WTC11 (cell line): ENCODE measurements around the gene RAB8B. TPM values are rescaled to one million over a fixed set of nuclear protein-coding genes. Genes with fewer than 3 reads are reported as not detected.
A peak's percentile ranks its signal among the peaks of the same experiment; 100 is the strongest.

Source experiments
- ATAC-seq: fragments of 200-7000 bp; cut with Tn5 transposase; 2 replicates; pipeline ENCODE4 v1.10.0; 2021; ENCODE audit warnings: mild to moderate bottlenecking, moderate library complexity
- CTCF ChIA-PET: fragments of 300-600 bp; sonication (Branson Sonifier 250); formaldehyde crosslinking; loops from one replicate; lab custom pipeline; 2021; ENCODE audit warnings: antibody characterized with exemption; lab: Charles Lee
- POLR2A ChIA-PET: fragments of 350-600 bp; sonication (Branson Sonifier 250); formaldehyde crosslinking; loops from one replicate; lab custom pipeline; 2021; ENCODE audit warnings: antibody characterized with exemption; lab: Charles Lee
- DNase-seq: peaks from one replicate; pipeline ENCODE4 v3.0.0; 2021; ENCODE audit warnings: low spot score
- H3K27ac Mint-ChIP-seq: 2 replicates; pipeline ENCODE4 v1.8.0; 2021; ENCODE audit warnings: mixed read lengths
- H3K27me3 Mint-ChIP-seq: 2 replicates; pipeline ENCODE4 v1.8.0; 2021; ENCODE audit warnings: low read depth, mild to moderate bottlenecking, moderate library complexity, mixed read lengths
- H3K36me3 Mint-ChIP-seq: 2 replicates; pipeline ENCODE4 v1.8.0; 2021; ENCODE audit warnings: mixed read lengths
- H3K4me1 Mint-ChIP-seq: 2 replicates; pipeline ENCODE4 v1.8.0; 2022; ENCODE audit warnings: mixed read lengths
- H3K4me3 Mint-ChIP-seq: 2 replicates; pipeline ENCODE4 v1.8.0; 2021; ENCODE audit warnings: mild to moderate bottlenecking, moderate library complexity, mixed read lengths
- H3K9me3 Mint-ChIP-seq: 2 replicates; pipeline ENCODE4 v1.8.0; 2021; ENCODE audit warnings: mixed read lengths
- AR ChIP-seq: fragments of 250-450 bp; sonication (Bioruptor Pico); IDR thresholded peaks from 2 replicates; pipeline ENCODE4 v1.9.0; 2021; ENCODE audit warnings: mild to moderate bottlenecking
- ATF1 ChIP-seq: sonication (generic); formaldehyde crosslinking; IDR thresholded peaks from 2 replicates; pipeline ENCODE4 v1.8.1; 2023; ENCODE audit warnings: mild to moderate bottlenecking, moderate library complexity, missing genetic modification reagents
- ATF6 ChIP-seq: sonication (generic); formaldehyde crosslinking; IDR thresholded peaks from 2 replicates; pipeline ENCODE4 v1.8.1; 2023; ENCODE audit warnings: mild to moderate bottlenecking, missing genetic modification reagents
- CBFB ChIP-seq: sonication (generic); formaldehyde crosslinking; IDR thresholded peaks from 2 replicates; pipeline ENCODE4 v1.8.1; 2022; ENCODE audit warnings: mild to moderate bottlenecking, low read depth, missing genetic modification reagents
- CDX4 ChIP-seq: fragments of 250-450 bp; sonication (Bioruptor Pico); IDR thresholded peaks from 2 replicates; pipeline ENCODE4 v1.9.0; 2021; ENCODE audit warnings: moderate library complexity, mild to moderate bottlenecking, inconsistent platforms, borderline replicate concordance
- CTCF ChIP-seq: fragments of 200-600 bp; IDR thresholded peaks from 2 replicates; pipeline ENCODE4 v1.8.0; 2022; ENCODE audit warnings: antibody characterized with exemption
- FOXP4 ChIP-seq: sonication (generic); formaldehyde crosslinking; IDR thresholded peaks from 2 replicates; pipeline ENCODE4 v1.8.0; 2022; ENCODE audit warnings: mild to moderate bottlenecking, missing genetic modification reagents
- GRHL2 ChIP-seq: fragments of 250-450 bp; sonication (Bioruptor Pico); IDR thresholded peaks from 2 replicates; pipeline ENCODE4 v1.8.0; 2022; ENCODE audit warnings: mild to moderate bottlenecking, moderate library complexity; ENCODE audit not compliant: insufficient replicate concordance, severe bottlenecking
- JAZF1 ChIP-seq: fragments of 250-450 bp; sonication (Bioruptor Pico); IDR thresholded peaks from 2 replicates; pipeline ENCODE4 v1.9.0; 2021; ENCODE audit warnings: moderate library complexity, mild to moderate bottlenecking, inconsistent platforms
- MXD4 ChIP-seq: fragments of 250-450 bp; sonication (Bioruptor Pico); IDR thresholded peaks from 2 replicates; pipeline ENCODE4 v1.8.0; 2021; ENCODE audit warnings: mild to moderate bottlenecking, moderate library complexity, borderline replicate concordance
- MYBL2 ChIP-seq: sonication (generic); formaldehyde crosslinking; IDR thresholded peaks from 2 replicates; pipeline ENCODE4 v1.8.1; 2023; ENCODE audit warnings: mild to moderate bottlenecking, moderate library complexity, missing genetic modification reagents
- NR2C2 ChIP-seq: sonication (generic); formaldehyde crosslinking; IDR thresholded peaks from 2 replicates; pipeline ENCODE4 v1.8.0; 2022; ENCODE audit warnings: mild to moderate bottlenecking, missing genetic modification reagents
- NR3C1 ChIP-seq: sonication (generic); formaldehyde crosslinking; conservative IDR thresholded peaks from 2 replicates; pipeline ENCODE4 v1.8.1; 2023; ENCODE audit warnings: low read depth, mild to moderate bottlenecking, missing genetic modification reagents
- PREB ChIP-seq: sonication (generic); formaldehyde crosslinking; IDR thresholded peaks from 2 replicates; pipeline ENCODE4 v1.8.1; 2022; ENCODE audit warnings: mild to moderate bottlenecking, missing genetic modification reagents, moderate library complexity, borderline replicate concordance
- SMAD4 ChIP-seq: sonication (generic); formaldehyde crosslinking; IDR thresholded peaks from 2 replicates; pipeline ENCODE4 v1.8.0; 2022; ENCODE audit warnings: mild to moderate bottlenecking, missing genetic modification reagents
- SP1 ChIP-seq: sonication (generic); formaldehyde crosslinking; conservative IDR thresholded peaks from 2 replicates; pipeline ENCODE4 v1.8.1; 2022; ENCODE audit warnings: missing genetic modification reagents
- TP53 ChIP-seq: sonication (generic); formaldehyde crosslinking; IDR thresholded peaks from 2 replicates; pipeline ENCODE4 v1.8.1; 2023; ENCODE audit warnings: mild to moderate bottlenecking, missing genetic modification reagents
- ZBTB43 ChIP-seq: sonication (generic); formaldehyde crosslinking; IDR thresholded peaks from 2 replicates; pipeline ENCODE4 v1.8.1; 2023; ENCODE audit warnings: mild to moderate bottlenecking, missing genetic modification reagents
- total RNA-seq: library from RNA; stranded (reverse); gene quantifications from 3 replicates; pipeline ENCODE4 v1.2.3, GENCODE V29; 2021

Gene RAB8B
- total RNA-seq, 1 experiment from 2014 or later = 32.5 TPM

GRCh38 chr15:63312286-63312685 lies 122.9 kb downstream of the RAB8B start:
- peaks cover 63% of the 10 kb centered on the region for H3K4me1 Mint-ChIP-seq
- peak overlapping the region; percentile 29; the same call in 1 of the 2 replicates for H3K4me3 Mint-ChIP-seq
- H3K27ac Mint-ChIP-seq = peak overlapping the region; percentile 98
- ChIA-PET POLR2A (interaction anchor here (1.2 kb wide), 1 partner anchor 27 kb away, joined by 3 read pairs; no protein-coding TSS in a partner anchor), CTCF (interaction anchor here (1.1 kb wide), 1 partner anchor 14 kb away, joined by 4 read pairs; no protein-coding TSS in a partner anchor)
- no peaks in the 10 kb centered on the region for H3K27me3 Mint-ChIP-seq
- DNase-seq (no peak), ATAC-seq (peak; percentile 60)
- H3K9me3 Mint-ChIP-seq = no peaks in the 10 kb centered on the region
- H3K36me3 Mint-ChIP-seq = no peaks in the 10 kb centered on the region
- TF ChIP-seq CDX4 = no peak
- no peak for TF ChIP-seq MXD4
- TF ChIP-seq TP53 (CRISPR knock-in tag) = no peak
- no peak for TF ChIP-seq CBFB (CRISPR knock-in tag)
- no peak for TF ChIP-seq AR (CRISPR knock-in tag)
- no peak for TF ChIP-seq ZBTB43
- TF ChIP-seq, all 79 proteins: peak for 0

- TF ChIP-seq NR2C2 (CRISPR knock-in tag) (no peak), ATF6 (CRISPR knock-in tag) (no peak), FOXP4 (no peak), MXD4 (no peak), JAZF1 (CRISPR knock-in tag) (no peak), SMAD4 (CRISPR knock-in tag) (no peak), NR3C1 (CRISPR knock-in tag) (no peak), SP1 (CRISPR knock-in tag) (no peak), PREB (CRISPR knock-in tag) (no peak), GRHL2 (no peak), ATF1 (CRISPR knock-in tag) (no peak), CTCF (no peak), MYBL2 (no peak)
- ATAC-seq (no peak), DNase-seq (no peak)
- Mint-ChIP-seq H3K27me3 (no peaks in the 10 kb centered on the region), H3K4me1 (peaks cover 58% of the 10 kb centered on the region), H3K9me3 (no peaks in the 10 kb centered on the region), H3K4me3 (no peak overlapping the region), H3K36me3 (no peaks in the 10 kb centered on the region), H3K27ac (no peak overlapping the region)
- CTCF ChIA-PET = interaction anchor here (0.9 kb wide), 1 partner anchor 23 kb away, joined by 3 read pairs; no protein-coding TSS in a partner anchor
- POLR2A ChIA-PET = interaction anchor here (1.2 kb wide), 1 partner anchor 26 kb away, joined by 3 read pairs; no protein-coding TSS in a partner anchor
Measured at GRCh38 chr15:63313825-63314224, 124.4 kb downstream of the RAB8B start.
